ENCODE results near the gene DNAAF9.

GRCh38 chr20:3436864-3437574, 29.6 kb upstream of the DNAAF9 start:
- TF ChIP-seq CTCF (IDR thresholded peaks at IDR 0.05) (no peak), POLR2AphosphoS5 (IDR thresholded peaks at IDR 0.05) (no peak)

Data from esophagus muscularis mucosa (tissue), 3 donors.